Mesothelial cell of epicardium (in vitro differentiated cells): ENCODE data around the gene TAF12. TPM values are rescaled to one million over a fixed set of nuclear protein-coding genes. Genes with fewer than 3 reads are reported as not detected.

Experiments
- DNase-seq, 2 experiments: peaks; one replicate each; pipeline ENCODE4 v3.0.0; 2021; ENCODE audit warnings: low spot score in 2 of 2; ENCODE audit not compliant: unreplicated experiment in 2 of 2
- H3K27ac Mint-ChIP-seq: 2 replicates; pipeline ENCODE4 v1.8.0; 2021; ENCODE audit warnings: mixed read lengths
- H3K27me3 Mint-ChIP-seq: 2 replicates; pipeline ENCODE4 v1.8.0; 2021; ENCODE audit warnings: low read depth, mixed read lengths
- H3K36me3 Mint-ChIP-seq: 2 replicates; pipeline ENCODE4 v1.8.0; 2021; ENCODE audit warnings: mixed read lengths
- H3K4me1 Mint-ChIP-seq: 2 replicates; pipeline ENCODE4 v1.8.0; 2021; ENCODE audit warnings: mixed read lengths
- H3K4me3 Mint-ChIP-seq: 2 replicates; pipeline ENCODE4 v1.8.0; 2021; ENCODE audit warnings: mild to moderate bottlenecking, moderate library complexity, mixed read lengths
- H3K9me3 Mint-ChIP-seq: 2 replicates; pipeline ENCODE4 v1.8.0; 2021; ENCODE audit warnings: mixed read lengths
- CTCF ChIP-seq: fragments of 200-600 bp; sonication (generic); IDR thresholded peaks from one replicate; pipeline ENCODE4 v1.5.0; 2021; ENCODE audit warnings: antibody characterized with exemption; ENCODE audit not compliant: unreplicated experiment
- total RNA-seq: library from RNA; stranded (reverse); gene quantifications from 3 replicates; pipeline ENCODE4 v1.2.1, GENCODE V29; 2021

The TAF12 gene
- total RNA-seq, 1 donor from 2014 or later, result 16.7 TPM

GRCh38 chr1:28671254-28671780 is 28.4 kb upstream of the TAF12 start:
- TF ChIP-seq CTCF, result no peak
- Mint-ChIP-seq H3K27me3 (no peaks in the 10 kb centered on the region), H3K4me3 (no peak overlapping the region), H3K36me3 (peaks cover 2% of the 10 kb centered on the region), H3K4me1 (peaks cover 15% of the 10 kb centered on the region), H3K9me3 (no peaks in the 10 kb centered on the region), H3K27ac (no peak overlapping the region)
- DNase-seq, result no peak

GRCh38 chr1:28668956-28669723 is 26.3 kb upstream of the TAF12 start:
- no peak for TF ChIP-seq CTCF
- Mint-ChIP-seq H3K4me3 (peak overlapping the region; percentile 84), H3K9me3 (no peaks in the 10 kb centered on the region), H3K27ac (peak overlapping the region; percentile 98), H3K4me1 (peaks cover 11% of the 10 kb centered on the region), H3K36me3 (no peaks in the 10 kb centered on the region), H3K27me3 (no peaks in the 10 kb centered on the region)
- peak; percentile 35 to 71 for DNase-seq

- TF ChIP-seq CTCF, result no peak
- peak; percentile 86 for DNase-seq
- Mint-ChIP-seq H3K4me3 (peak within 1 kb of the TSS; percentile 84), H3K4me1 (peaks cover 11% of the 10 kb centered on the region), H3K27me3 (no peaks in the 10 kb centered on the region), H3K27ac (peak within 1 kb of the TSS; percentile 100), H3K9me3 (no peaks in the 10 kb centered on the region), H3K36me3 (no peaks in the 10 kb centered on the region)
Observed at GRCh38 chr1:28668191-28668955, 25.5 kb upstream of the TAF12 start, which contains the start of gene GMEB1. Gene GMEB1, plus strand, starts transcription at chr1:28668784. Its CDS starts 14,829 bp downstream, at chr1:28683613.

GRCh38 chr1:28666806-28667205 is 23.9 kb upstream of the TAF12 start:
- Mint-ChIP-seq H3K27me3 (no peaks in the 10 kb centered on the region), H3K36me3 (no peaks in the 10 kb centered on the region), H3K4me3 (peak overlapping the region; percentile 34), H3K27ac (peak overlapping the region; percentile 59), H3K9me3 (no peaks in the 10 kb centered on the region), H3K4me1 (peaks cover 11% of the 10 kb centered on the region)
- no peak for DNase-seq
- no peak for TF ChIP-seq CTCF

- Mint-ChIP-seq H3K27ac (no peak overlapping the region), H3K9me3 (no peaks in the 10 kb centered on the region), H3K36me3 (no peaks in the 10 kb centered on the region), H3K4me3 (no peak overlapping the region), H3K4me1 (peaks cover 6% of the 10 kb centered on the region), H3K27me3 (no peaks in the 10 kb centered on the region)
- no peak for TF ChIP-seq CTCF
- DNase-seq, result no peak
Observed at GRCh38 chr1:28663871-28664470, 21.1 kb upstream of the TAF12 start.
